ENCODE measurements around the gene KCNIP1. TPM values are rescaled to one million over a fixed set of nuclear protein-coding genes. Genes with fewer than 3 reads are reported as not detected.

Gene KCNIP1
- total and polyA plus RNA-seq, 2 experiments from 2014 or later = 0.43 to 0.80 TPM

- Histone ChIP-seq H3K9me2 (replicated peaks; ENCODE audit: insufficient read depth) (no peaks in the 10 kb centered on the region), H2AFZ (no peak overlapping the region), H3K4me1 (ENCODE audit: insufficient read depth) (no peaks in the 10 kb centered on the region), H3K36me3 (replicated peaks; ENCODE audit: insufficient read depth, low read depth) (no peaks in the 10 kb centered on the region), H3K9me3 (ENCODE audit: low read depth) (no peaks in the 10 kb centered on the region), H3K79me2 (no peaks in the 10 kb centered on the region), H4K20me1 (ENCODE audit: insufficient read depth, poor library complexity, severe bottlenecking) (no peaks in the 10 kb centered on the region), H3K4me3 (no peak overlapping the region), H3K27ac (no peak overlapping the region), H3K27me3 (peaks cover 51% of the 10 kb centered on the region), H3K4me2 (no peak overlapping the region)
- no peak for DNase-seq (ENCODE audit: low spot score)
- TF ChIP-seq CTCF (IDR thresholded peaks at IDR 0.05; ENCODE audit: poor library complexity) (no peak), EZH2 (IDR thresholded peaks at IDR 0.05; ENCODE audit: borderline replicate concordance) (no peak), EZH2phosphoT487 (IDR thresholded peaks at IDR 0.05; ENCODE audit: low read depth, severe bottlenecking, unreplicated experiment) (no peak)
- WGBS (ENCODE audit: low lambda C conversion rate, missing lambda C conversion rate) = 56% methylated on average over 4 of the region's 4 CpGs
Measured at GRCh38 chr5:170693701-170694100, 189.9 kb downstream of the KCNIP1 start.

GRCh38 chr5:170694911-170695310, 191.1 kb downstream of the KCNIP1 start:
- no peak overlapping the region for H3K27ac ChIP-seq
- no peaks in the 10 kb centered on the region for H3K79me2 ChIP-seq
- no peaks in the 10 kb centered on the region for H3K9me2 ChIP-seq (replicated peaks; ENCODE audit: insufficient read depth)
- H4K20me1 ChIP-seq (ENCODE audit: insufficient read depth, poor library complexity, severe bottlenecking) = no peaks in the 10 kb centered on the region
- no peak overlapping the region for H3K4me2 ChIP-seq
- WGBS (ENCODE audit: low lambda C conversion rate, missing lambda C conversion rate) = 79% methylated on average over 2 of the region's 2 CpGs
- H3K4me1 ChIP-seq (ENCODE audit: insufficient read depth) = no peaks in the 10 kb centered on the region
- H3K9me3 ChIP-seq (ENCODE audit: low read depth) = no peaks in the 10 kb centered on the region
- H3K27me3 ChIP-seq = peaks cover 51% of the 10 kb centered on the region
- no peak for DNase-seq (ENCODE audit: low spot score)
- no peak overlapping the region for H3K4me3 ChIP-seq
- no peak overlapping the region for H2AFZ ChIP-seq
- no peaks in the 10 kb centered on the region for H3K36me3 ChIP-seq (replicated peaks; ENCODE audit: insufficient read depth, low read depth)
- TF ChIP-seq EZH2 (IDR thresholded peaks at IDR 0.05; ENCODE audit: borderline replicate concordance) (no peak), EZH2phosphoT487 (IDR thresholded peaks at IDR 0.05; ENCODE audit: low read depth, severe bottlenecking, unreplicated experiment) (no peak), CTCF (IDR thresholded peaks at IDR 0.05; ENCODE audit: poor library complexity) (no peak)

- H3K27me3 ChIP-seq = peaks cover 32% of the 10 kb centered on the region
- H3K27ac ChIP-seq = no peak overlapping the region
- no peak overlapping the region for H3K4me2 ChIP-seq
- H4K20me1 ChIP-seq (ENCODE audit: insufficient read depth, poor library complexity, severe bottlenecking) = no peaks in the 10 kb centered on the region
- H3K4me3 ChIP-seq = no peak overlapping the region
- 73% methylated on average over 1 of the region's 2 CpGs for WGBS (ENCODE audit: low lambda C conversion rate, missing lambda C conversion rate)
- no peak overlapping the region for H2AFZ ChIP-seq
- no peaks in the 10 kb centered on the region for H3K79me2 ChIP-seq
- H3K9me2 ChIP-seq (replicated peaks; ENCODE audit: insufficient read depth) = no peaks in the 10 kb centered on the region
- H3K36me3 ChIP-seq (replicated peaks; ENCODE audit: insufficient read depth, low read depth) = no peaks in the 10 kb centered on the region
- TF ChIP-seq EZH2 (IDR thresholded peaks at IDR 0.05; ENCODE audit: borderline replicate concordance) (no peak), EZH2phosphoT487 (IDR thresholded peaks at IDR 0.05; ENCODE audit: low read depth, severe bottlenecking, unreplicated experiment) (no peak), CTCF (IDR thresholded peaks at IDR 0.05; ENCODE audit: poor library complexity) (no peak)
- no peaks in the 10 kb centered on the region for H3K9me3 ChIP-seq (ENCODE audit: low read depth)
- H3K4me1 ChIP-seq (ENCODE audit: insufficient read depth) = no peaks in the 10 kb centered on the region
- DNase-seq (ENCODE audit: low spot score) = no peak
Measured at GRCh38 chr5:170697031-170697430, 193.2 kb downstream of the KCNIP1 start.

GRCh38 chr5:170700503-170700902, 196.7 kb downstream of the KCNIP1 start:
- Histone ChIP-seq H3K36me3 (replicated peaks; ENCODE audit: insufficient read depth, low read depth) (no peaks in the 10 kb centered on the region), H3K27ac (no peak overlapping the region), H3K4me1 (ENCODE audit: insufficient read depth) (no peaks in the 10 kb centered on the region), H3K9me3 (ENCODE audit: low read depth) (no peaks in the 10 kb centered on the region), H3K27me3 (peaks cover 1% of the 10 kb centered on the region), H4K20me1 (ENCODE audit: insufficient read depth, poor library complexity, severe bottlenecking) (no peaks in the 10 kb centered on the region), H3K4me2 (no peak overlapping the region), H3K9me2 (replicated peaks; ENCODE audit: insufficient read depth) (no peaks in the 10 kb centered on the region), H3K79me2 (no peaks in the 10 kb centered on the region), H3K4me3 (no peak overlapping the region), H2AFZ (no peak overlapping the region)
- 89% methylated on average over 5 of the region's 5 CpGs for WGBS (ENCODE audit: low lambda C conversion rate, missing lambda C conversion rate)
- TF ChIP-seq EZH2phosphoT487 (IDR thresholded peaks at IDR 0.05; ENCODE audit: low read depth, severe bottlenecking, unreplicated experiment) (no peak), EZH2 (IDR thresholded peaks at IDR 0.05; ENCODE audit: borderline replicate concordance) (no peak), CTCF (IDR thresholded peaks at IDR 0.05; ENCODE audit: poor library complexity) (no peak)
- no peak for DNase-seq (ENCODE audit: low spot score)

All from hepatocyte (in vitro differentiated cells).